ENCODE results near the gene ATF3.
"Not testable (repeated sequence)": the region's sequence is repeated elsewhere in the genome, so short reads cannot be mapped to it uniquely, and the experiment has no call there.

The ATF3 gene

DNA sequence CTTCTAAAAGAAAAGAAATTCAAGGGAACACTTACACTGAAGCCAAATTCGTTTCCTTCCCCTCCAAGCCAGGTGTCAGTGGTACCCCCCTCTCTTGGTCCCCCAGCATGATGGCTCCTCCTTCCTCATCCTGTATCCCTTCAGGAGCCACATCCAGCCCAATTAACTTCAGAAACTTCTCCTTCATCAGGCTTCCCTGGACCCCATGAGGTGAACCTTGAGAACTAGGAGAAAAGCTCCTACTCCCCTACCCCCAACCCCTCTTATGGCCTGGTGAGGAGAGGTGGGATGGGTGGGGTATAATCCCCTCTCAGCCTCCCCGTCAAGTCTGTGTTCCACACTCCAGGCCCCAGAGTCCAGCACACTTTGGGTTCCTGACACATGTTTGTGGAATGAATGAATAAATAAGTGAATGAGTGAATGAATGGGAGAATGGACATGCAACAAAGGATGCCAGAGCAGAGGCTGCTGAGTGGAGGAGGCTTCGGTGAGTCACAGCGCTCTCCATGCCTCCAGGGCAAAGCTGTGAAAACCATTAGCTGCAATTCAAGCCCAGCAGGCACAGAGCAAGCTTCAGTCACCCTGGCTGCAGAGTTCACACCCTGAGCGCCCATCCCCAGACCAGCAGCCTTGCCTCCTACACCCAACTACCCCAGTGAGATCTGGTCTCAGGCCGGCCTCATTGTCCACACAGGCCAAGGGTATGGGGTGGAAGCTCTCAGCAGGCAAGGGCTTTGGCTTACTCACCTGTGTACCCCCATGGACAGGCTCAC is 47.3 kb downstream of the ATF3 start:
- no peak for DNase-seq

DNA sequence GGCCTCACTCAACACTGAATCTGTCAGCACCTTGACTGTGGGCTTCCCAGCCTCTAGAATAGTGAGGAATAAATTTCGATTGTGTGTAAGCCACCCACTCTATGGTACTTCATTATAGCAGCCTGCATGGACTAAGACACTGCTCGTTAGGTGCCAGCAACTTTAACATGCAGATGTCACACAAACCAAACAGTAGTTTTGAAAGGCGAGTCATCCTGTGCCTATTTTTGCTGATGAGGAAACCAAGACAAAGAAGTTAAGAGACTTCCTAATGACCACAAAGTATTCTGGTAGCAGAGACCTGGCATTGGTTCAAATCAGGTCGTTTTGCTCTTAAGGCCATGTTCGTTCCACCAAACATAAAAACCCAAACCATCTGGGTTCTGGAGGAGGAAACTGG is 48.2 kb downstream of the ATF3 start:
- no peak for DNase-seq

DNA sequence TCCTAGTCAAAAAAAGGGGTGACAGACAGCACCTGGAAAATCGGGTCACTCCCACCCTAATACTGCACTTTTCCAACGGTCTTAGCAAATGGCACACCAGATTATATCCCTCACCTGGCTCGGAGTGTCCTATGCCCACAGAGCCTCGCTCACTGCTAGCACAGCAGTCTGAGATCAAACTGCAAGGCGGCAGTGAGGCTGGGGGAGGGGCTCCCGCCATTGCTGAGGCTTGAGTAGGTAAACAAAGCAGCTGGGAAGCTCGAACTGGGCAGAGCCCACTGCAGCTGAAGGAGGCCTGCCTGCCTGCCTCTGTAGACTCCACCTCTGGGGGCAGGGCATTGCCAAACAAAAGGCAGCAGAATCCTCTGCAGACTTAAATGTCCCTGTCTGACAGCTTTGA is 49.7 kb downstream of the ATF3 start:
- not testable (repeated sequence) for DNase-seq

DNA sequence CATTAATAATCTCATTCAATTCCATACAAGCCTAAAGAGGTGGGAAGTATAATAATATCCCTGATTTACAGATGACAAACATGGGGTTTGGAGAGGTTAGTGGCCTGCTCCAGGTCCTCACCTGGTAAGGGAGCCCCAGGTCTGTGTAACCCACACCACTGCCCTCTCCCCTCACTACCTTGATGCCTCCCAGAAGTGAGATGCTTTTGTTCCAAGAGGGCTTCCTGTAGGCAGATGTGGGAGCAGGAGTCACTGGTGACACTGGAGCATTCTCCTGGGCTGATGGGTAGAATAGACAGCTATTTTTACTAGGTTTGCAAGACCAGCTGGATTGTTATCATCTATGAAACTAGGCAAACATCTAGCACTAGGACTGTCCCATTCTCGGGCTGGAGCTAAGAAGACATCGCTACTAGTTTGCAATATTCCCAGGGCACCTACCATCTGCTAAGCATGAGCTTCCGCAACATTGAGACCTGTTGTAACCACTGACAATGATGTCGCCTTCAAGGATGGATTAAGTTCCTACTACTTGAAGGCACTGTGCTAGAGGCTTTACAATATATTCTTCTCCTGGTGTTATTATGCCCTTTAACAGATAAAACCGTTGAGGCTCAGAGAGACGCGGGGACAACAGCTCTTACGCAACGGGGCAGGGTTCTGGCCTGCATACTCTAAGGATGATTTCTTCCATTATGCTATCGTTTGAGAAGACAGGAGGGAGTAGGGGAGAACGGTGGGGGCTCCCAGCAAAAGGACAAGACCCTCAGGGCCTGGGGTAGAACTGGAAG is 56.0 kb downstream of the ATF3 start:
- no peak for DNase-seq

DNA sequence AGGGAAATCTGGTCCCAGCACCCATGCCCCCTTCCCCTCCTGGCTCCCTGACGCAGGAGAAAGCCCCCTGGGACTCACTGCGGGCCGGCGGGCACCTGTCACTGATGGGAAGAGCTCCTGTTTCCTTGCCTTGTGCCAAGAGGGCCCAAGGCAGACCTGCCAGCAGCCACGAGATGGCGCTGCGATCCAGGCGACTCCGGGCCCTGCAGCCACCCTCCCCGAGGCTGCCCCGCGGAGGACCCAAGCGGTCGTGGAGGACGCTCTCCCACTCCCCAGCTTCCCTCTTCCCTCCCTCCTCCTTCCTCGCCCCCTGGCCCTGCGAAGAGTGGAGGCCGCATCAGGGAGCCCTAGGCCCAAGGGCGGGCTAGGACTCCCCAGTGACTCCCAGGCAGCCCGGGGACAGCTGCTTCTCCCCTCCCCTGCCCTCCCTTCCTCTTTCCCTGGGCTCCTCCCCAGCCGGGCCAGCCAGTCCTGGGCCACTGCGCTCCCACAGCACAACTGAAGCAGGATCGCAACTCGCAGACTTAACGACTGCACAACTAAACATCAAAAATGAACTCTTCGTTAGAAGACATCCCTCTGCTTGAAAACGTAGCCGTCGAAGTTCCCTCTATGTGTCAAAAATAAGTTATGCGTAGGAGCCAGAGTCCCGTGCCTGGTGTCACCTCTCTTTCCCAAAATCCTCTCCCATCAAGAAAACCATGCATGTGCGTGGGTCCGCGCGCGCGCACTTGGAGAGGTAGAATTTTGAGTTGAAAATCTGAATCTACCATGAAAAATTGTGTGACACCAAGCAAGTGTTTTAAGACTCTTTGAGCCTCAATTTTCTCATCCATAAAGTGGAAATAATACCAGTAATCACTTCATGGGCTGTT is 56.9 kb downstream of the ATF3 start:
- DNase-seq = peak; percentile 66

DNA sequence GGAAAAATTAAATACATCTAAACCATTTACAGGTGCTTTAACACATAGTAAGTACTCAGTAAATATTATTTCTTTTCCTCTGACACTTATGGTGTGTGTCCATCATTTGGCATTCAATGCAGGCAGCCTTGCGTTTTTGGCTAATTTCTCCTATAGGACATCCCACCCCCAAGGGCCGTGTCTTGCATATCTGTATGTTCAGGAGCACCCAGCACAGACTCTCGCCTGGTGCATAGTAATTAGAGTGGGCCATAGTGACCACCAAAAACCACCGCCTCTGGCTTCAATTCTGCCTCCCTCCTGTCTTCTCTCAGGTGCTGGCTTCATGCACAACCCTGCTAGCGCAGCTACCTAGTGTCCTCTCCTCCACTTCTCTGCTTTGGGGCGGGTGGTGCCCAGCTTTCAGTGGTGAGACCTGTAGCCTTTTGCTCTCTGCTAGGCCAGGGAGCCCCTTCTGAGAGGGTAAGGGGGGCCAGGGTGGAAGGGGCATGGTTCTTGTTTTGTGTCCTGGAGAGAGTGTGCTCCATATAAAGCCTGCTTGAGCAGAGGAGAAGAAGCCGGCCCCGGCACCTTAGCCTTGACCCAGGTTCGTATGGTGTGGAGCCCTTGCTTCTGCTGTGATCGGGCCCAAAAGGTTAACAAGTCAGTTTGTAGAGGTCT is 57.7 kb downstream of the ATF3 start:
- DNase-seq = no peak

DNA sequence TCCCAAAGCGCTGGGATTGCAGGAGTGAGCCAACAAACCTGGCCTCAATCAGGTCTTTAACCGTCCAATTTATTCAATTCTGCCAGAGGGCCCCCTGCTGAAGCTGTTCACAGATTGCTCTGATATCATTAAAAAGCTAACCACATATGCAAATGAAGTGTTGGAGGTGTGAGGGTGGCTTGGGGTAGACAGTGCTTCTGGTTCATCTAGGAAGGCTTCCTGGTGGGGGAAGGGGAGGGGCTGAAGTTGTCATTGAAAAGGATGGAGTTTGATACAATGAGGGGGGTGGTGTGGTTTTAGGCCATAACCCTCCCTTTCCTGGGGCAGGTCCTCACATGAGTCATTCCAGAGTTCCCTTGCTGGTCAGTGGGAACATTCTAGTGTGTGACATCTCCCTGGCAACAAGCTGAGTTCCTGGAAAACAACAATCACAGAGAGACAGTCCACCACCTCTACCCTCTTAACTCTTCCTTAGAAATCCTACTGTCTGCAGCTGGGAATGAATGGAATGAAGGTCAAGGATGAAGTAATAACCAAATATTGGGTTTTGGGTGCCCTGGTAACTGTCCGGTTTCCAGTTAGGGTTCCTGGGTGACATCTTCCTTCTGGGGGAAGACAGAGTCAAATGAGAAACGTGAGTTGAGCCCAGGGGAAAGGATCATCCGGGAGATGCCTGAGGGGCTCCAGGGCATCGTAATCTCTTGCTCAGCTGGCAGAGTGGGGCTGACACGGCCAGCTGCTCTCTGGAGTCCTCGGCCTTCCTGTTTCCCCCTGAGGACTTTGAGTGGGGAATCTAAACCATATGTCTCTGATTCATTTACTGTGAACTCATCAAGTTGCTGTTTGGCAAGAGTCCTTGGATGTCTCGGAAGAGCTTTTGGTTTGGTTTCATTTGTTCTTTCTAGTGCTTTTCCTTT is 58.9 kb downstream of the ATF3 start:
- DNase-seq = no peak

DNA sequence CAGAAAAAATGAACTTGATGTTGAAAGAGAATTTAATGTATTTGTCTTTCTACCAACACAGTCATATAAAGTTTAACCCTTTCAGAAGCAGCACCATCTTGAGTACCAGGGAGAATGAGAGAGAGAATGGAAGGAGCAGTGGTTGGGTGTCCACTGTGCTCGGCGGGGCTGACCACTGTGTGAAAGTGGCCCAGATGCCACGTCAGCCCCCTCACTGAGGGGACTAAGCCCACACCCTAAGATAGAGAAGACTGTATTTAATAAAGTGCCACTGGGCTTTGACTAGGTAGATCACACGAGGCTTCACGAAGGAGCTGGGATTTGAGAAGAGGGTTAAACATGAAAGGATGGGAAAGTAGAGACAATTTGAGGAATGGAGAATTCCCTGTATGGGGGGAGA is 59.9 kb downstream of the ATF3 start:
- no peak for DNase-seq

DNA sequence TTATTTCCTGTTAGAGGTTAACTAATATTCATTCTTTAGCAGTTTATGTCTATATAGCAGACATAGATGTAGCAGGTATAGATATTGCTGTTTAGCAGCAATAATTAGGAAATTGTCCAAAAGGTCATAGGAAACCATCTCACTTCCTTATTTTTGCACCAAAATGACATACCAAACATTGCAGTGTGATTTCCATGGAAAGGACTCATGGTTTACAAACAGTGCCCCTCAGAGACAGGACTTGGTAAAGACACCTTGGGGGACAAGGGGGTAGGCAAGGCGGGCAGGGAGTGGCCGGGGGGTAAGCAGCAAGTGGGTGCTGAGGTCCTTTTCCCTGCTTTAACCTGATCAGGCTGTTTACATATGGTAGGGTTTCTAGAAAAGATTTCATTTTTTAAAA is 60.5 kb downstream of the ATF3 start:
- DNase-seq = peak; percentile 9

DNA sequence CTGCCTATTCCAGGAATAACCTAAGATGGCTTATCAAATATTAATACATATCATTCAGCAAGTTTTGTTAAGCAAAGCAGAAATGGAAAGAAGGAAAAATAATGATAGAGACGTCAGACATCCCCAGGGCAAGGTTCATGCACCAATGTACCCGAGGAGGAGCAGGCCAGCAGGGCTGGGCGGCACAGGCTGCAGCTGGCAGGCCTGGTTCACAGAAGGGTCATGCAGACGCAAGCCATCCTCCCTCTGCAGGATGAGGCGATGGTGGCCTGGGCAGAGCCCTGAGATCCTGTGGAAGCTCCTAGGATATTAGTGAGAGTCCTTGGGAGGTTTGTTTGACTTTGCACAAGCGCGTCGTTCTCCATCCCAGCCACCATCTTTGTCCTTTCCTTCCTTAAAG is 61.0 kb downstream of the ATF3 start:
- no peak for DNase-seq

DNA sequence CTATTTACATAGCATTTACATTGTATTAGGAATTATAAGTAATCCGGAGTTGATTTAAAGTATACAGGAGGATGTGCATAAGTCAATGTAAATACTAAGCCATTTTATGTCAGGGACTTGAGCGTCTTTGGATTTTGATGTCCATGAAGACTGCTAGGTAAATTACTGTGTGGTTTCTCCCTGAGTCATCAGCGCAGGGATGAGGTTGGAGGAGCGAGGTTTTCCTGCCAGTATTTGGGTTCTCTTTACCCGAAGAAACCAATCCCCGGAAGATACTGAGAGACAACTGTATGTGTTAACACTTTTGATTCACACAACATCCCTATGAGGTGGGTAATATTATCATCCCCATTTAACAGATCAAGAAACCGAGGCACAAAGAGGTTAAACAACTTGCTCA is 61.7 kb downstream of the ATF3 start:
- no peak for DNase-seq

Data from NCI-H2227 treated with DMSO at 0.1 percent for 48 hours (cell line).